IMR-90 (cell line): ENCODE data around the gene DCD. TPM values are rescaled to one million over a fixed set of nuclear protein-coding genes. Genes with fewer than 3 reads are reported as not detected.

Experiments used
- ATAC-seq: fragments of 200-7000 bp; cut with Tn5 transposase; 2 replicates; pipeline ENCODE4 v1.9.1; 2020; ENCODE audit warnings: low read depth, mild to moderate bottlenecking, moderate library complexity
- BruUV-seq: library from RNA; stranded (reverse); fragments of 400-500 nt; replicated peaks from 2 replicates; lab custom pipeline; 2021; lab: Mats Ljungman, UMichigan
- CTCF ChIA-PET: fragments of 300-600 bp; formaldehyde crosslinking; extraction: SDS; loops from one replicate; lab custom pipeline; 2021; ENCODE audit warnings: antibody characterized with exemption; lab: Yijun Ruan, JAX
- POLR2A ChIA-PET: fragments of 300-600 bp; sonication (Branson Sonifier 250); formaldehyde crosslinking; loops from one replicate; lab custom pipeline; 2022; ENCODE audit warnings: antibody characterized with exemption; ENCODE audit not compliant: unreplicated experiment; lab: Charles Lee
- DNase-seq: peaks from one replicate; pipeline ENCODE4 v3.0.0; 2013
- H2AFZ ChIP-seq: replicated peaks from 2 replicates; pipeline ENCODE3; 2013; ENCODE audit warnings: low read length, mild to moderate bottlenecking; ENCODE audit not compliant: poor library complexity
- H2AK5ac ChIP-seq: 2 replicates; pipeline ENCODE4 v1.6.1; 2013; ENCODE audit warnings: low read depth, low read length, inconsistent platforms
- H2AK9ac ChIP-seq: replicated peaks from 2 replicates; pipeline ENCODE3; 2013; ENCODE audit warnings: mild to moderate bottlenecking, low read depth, low read length, moderate library complexity; ENCODE audit not compliant: poor library complexity
- H2BK120ac ChIP-seq: 2 replicates; pipeline ENCODE4 v1.6.1; 2013; ENCODE audit warnings: low read depth, low read length, inconsistent platforms
- H2BK15ac ChIP-seq: 3 replicates; pipeline ENCODE4 v1.6.1; 2013; ENCODE audit warnings: low read depth, low read length, inconsistent platforms
- H2BK20ac ChIP-seq: 2 replicates; pipeline ENCODE4 v1.6.1; 2013; ENCODE audit warnings: low read depth, mild to moderate bottlenecking, inconsistent platforms, low read length, moderate library complexity
- H2BK5ac ChIP-seq: 2 replicates; pipeline ENCODE4 v1.6.1; 2013; ENCODE audit warnings: mild to moderate bottlenecking, low read depth, low read length, inconsistent platforms; ENCODE audit not compliant: poor library complexity, severe bottlenecking
- H3K14ac ChIP-seq: replicated peaks from 2 replicates; pipeline ENCODE4 v1.6.1; 2013; ENCODE audit warnings: low read depth, low read length, inconsistent platforms
- H3K18ac ChIP-seq: 2 replicates; pipeline ENCODE4 v1.6.1; 2013; ENCODE audit warnings: low read depth, low read length, control low read depth
- H3K23ac ChIP-seq: 2 replicates; pipeline ENCODE4 v1.6.1; 2013; ENCODE audit warnings: low read depth, low read length, inconsistent platforms
- H3K27ac ChIP-seq: 2 replicates; pipeline ENCODE4 v1.5.1; 2013; ENCODE audit warnings: mild to moderate bottlenecking, control low read depth, low read length; ENCODE audit not compliant: insufficient read depth
- H3K27me3 ChIP-seq: 2 replicates; pipeline ENCODE4 v1.6.1; 2013; ENCODE audit warnings: low read length; ENCODE audit not compliant: control insufficient read depth, insufficient read depth
- H3K36me3 ChIP-seq: 2 replicates; pipeline ENCODE4 v1.6.1; 2013; ENCODE audit warnings: low read length, mixed read lengths; ENCODE audit not compliant: control insufficient read depth, insufficient read depth
- H3K4ac ChIP-seq: 2 replicates; pipeline ENCODE4 v1.6.1; 2013; ENCODE audit warnings: low read depth, low read length, inconsistent platforms
- H3K4me1 ChIP-seq: 2 replicates; pipeline ENCODE4 v1.6.1; 2013; ENCODE audit warnings: low read length, mixed read lengths; ENCODE audit not compliant: control insufficient read depth, insufficient read depth
- H3K4me2 ChIP-seq: 2 replicates; pipeline ENCODE4 v1.6.1; 2013; ENCODE audit warnings: low read depth, mild to moderate bottlenecking, control low read depth, low read length, moderate library complexity
- H3K4me3 ChIP-seq: 2 replicates; pipeline ENCODE4 v1.5.1; 2013; ENCODE audit warnings: low read depth, mild to moderate bottlenecking, control low read depth, low read length, moderate library complexity; ENCODE audit not compliant: insufficient read depth
- H3K56ac ChIP-seq: 2 replicates; pipeline ENCODE4 v1.6.1; 2013; ENCODE audit warnings: low read length, inconsistent platforms; ENCODE audit not compliant: insufficient read depth; ENCODE audit errors: extremely low read depth
- H3K79me1 ChIP-seq, 2 experiments: 2 replicates each; pipeline ENCODE4 v1.6.1; 2013; ENCODE audit warnings: low read length in 2 of 2, inconsistent platforms in 1 of 2, low read depth in 1 of 2
- H3K9ac ChIP-seq: 2 replicates; pipeline ENCODE4 v1.6.1; 2013; ENCODE audit warnings: low read depth, low read length, control low read depth
- H3K9me1 ChIP-seq: 2 replicates; pipeline ENCODE4 v1.6.1; 2013; ENCODE audit warnings: low read length, inconsistent platforms; ENCODE audit not compliant: insufficient read depth
- H3K9me3 ChIP-seq: 2 replicates; pipeline ENCODE4 v1.6.1; 2013; ENCODE audit warnings: low read length; ENCODE audit not compliant: control insufficient read depth, insufficient read depth
- H4K20me1 ChIP-seq: 2 replicates; pipeline ENCODE4 v1.6.1; 2013; ENCODE audit warnings: low read length, inconsistent platforms; ENCODE audit not compliant: insufficient read depth
- H4K5ac ChIP-seq: 2 replicates; pipeline ENCODE4 v1.6.1; 2013; ENCODE audit warnings: mild to moderate bottlenecking, low read depth, low read length, control low read depth
- H4K8ac ChIP-seq, 2 experiments: 2 replicates each; pipeline ENCODE4 v1.6.1; 2013; ENCODE audit warnings: low read depth in 2 of 2, low read length in 2 of 2, control low read depth in 1 of 2, inconsistent platforms in 1 of 2
- H4K91ac ChIP-seq: 2 replicates; pipeline ENCODE4 v1.6.1; 2013; ENCODE audit warnings: low read depth, low read length, inconsistent platforms; ENCODE audit not compliant: insufficient read depth
- MAFK ChIP-seq: IDR thresholded peaks from 2 replicates; pipeline ENCODE4 v1.6.1; 2012; ENCODE audit warnings: low read depth, low read length, improper control_type of control experiment
- NFE2L2 ChIP-seq: fragments of 150-350 bp; IDR thresholded peaks from 2 replicates; pipeline ENCODE4 v1.6.1; 2016; ENCODE audit warnings: low read depth, mild to moderate bottlenecking, low read length
- WGBS, 2 experiments: methylation state at CpG; one replicate each; pipeline versions ENCODE4 v1.1.5 to v1.1.7; 2013; ENCODE audit warnings: missing lambda C conversion rate in 2 of 2; ENCODE audit not compliant: insufficient read length in 1 of 2; ENCODE audit errors: extremely low coverage in 2 of 2; 5-methylcytosine and 5-hydroxymethylcytosine counted together
- dilution Hi-C: fragments of 300-500 bp; cut with HindIII; formaldehyde crosslinking; loops from one replicate; pipeline ENCODE4 v1.14.3; 2018; ENCODE audit warnings: low sequenced_read_pairs; ENCODE audit not compliant: unreplicated experiment
- in situ Hi-C: fragments of 300-500 bp; cut with MboI; formaldehyde crosslinking; loops from 3 replicates; pipeline ENCODE4 v1.14.3; 2019; ENCODE audit warnings: low sequenced_read_pairs, inconsistent platforms, mixed read lengths
- intact Hi-C: fragments of 100-400 bp; cut with micrococcal nuclease; formaldehyde crosslinking; loops from 2 replicates; pipeline ENCODE4 v1.10.0; 2022
- polyA plus RNA-seq, 3 experiments: library from polyadenylated mRNA; depleted of rRNA; stranded (reverse); fragments of >200 nt; gene quantifications; 2 replicates each; pipeline ENCODE4 v1.2.3, GENCODE V29; 2012; ENCODE audit warnings: low replicate concordance in 1 of 3
- total RNA-seq: library from RNA; depleted of rRNA; stranded (reverse); fragments of >200 nt; gene quantifications from 2 replicates; pipeline ENCODE4 v1.2.3, GENCODE V29; 2012

DCD gene
- total and polyA plus RNA-seq, 2 of the 4 experiments (the other 2 are of a cell fraction) = not detected

DNA sequence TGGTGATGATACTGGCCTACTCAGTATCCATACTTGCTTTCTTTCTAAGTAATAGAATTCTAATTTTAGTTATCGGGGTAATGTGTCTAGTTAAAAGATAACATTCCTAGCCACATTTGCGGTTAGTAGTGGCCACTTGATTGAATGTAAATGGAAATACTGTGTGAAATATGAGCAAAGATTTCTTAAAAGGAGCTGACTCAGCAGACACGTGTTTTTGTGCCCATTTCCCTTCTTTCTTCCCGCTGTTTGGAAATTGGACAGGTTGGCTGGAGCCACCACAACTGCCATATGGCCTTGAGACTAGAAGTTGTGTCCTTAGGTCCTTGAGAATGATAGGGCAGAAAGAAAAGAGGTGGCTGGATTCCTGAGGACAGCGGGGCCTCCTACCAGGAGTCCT lies 19.8 kb upstream of the DCD start:
- Histone ChIP-seq H3K9ac (no peak overlapping the region), H3K4me2 (no peak overlapping the region), H3K14ac (no peak overlapping the region), H3K27ac (no peak overlapping the region), H4K20me1 (no peaks in the 10 kb centered on the region), H3K9me3 (no peaks in the 10 kb centered on the region), H2AK9ac (no peak overlapping the region), H3K4me3 (no peak overlapping the region), H3K9me1 (no peaks in the 10 kb centered on the region), H2AFZ (no peak overlapping the region), H2BK5ac (no peak overlapping the region), H3K4ac (no peak overlapping the region), H2BK120ac (no peak overlapping the region), H4K8ac (no peak overlapping the region), H3K56ac (no peak overlapping the region), H2BK15ac (no peak overlapping the region), H3K36me3 (no peaks in the 10 kb centered on the region), H4K91ac (no peak overlapping the region), H2BK20ac (no peak overlapping the region), H2AK5ac (no peak overlapping the region), H3K4me1 (no peaks in the 10 kb centered on the region), H3K18ac (no peak overlapping the region), H3K79me1 (no peaks in the 10 kb centered on the region), H3K23ac (no peak overlapping the region), H4K5ac (no peak overlapping the region), H3K27me3 (no peaks in the 10 kb centered on the region)
- 40% methylated on average over 3 of the region's 5 CpGs; no CpG with 5 or more reads in 1 of the 2 experiments for WGBS, 2 experiments
- ChIA-PET CTCF (no interaction called here), POLR2A (no interaction called here)
- peak; percentile 96 for TF ChIP-seq MAFK
- TF ChIP-seq NFE2L2 = no peak
- intact Hi-C loops (no loop called here), dilution Hi-C loops (no loop called here), in situ Hi-C loops (no loop called here)
- DNase-seq = no peak
- BruUV-seq = no TSS peak
- ATAC-seq = no peak
